Esophagus squamous epithelium (tissue), 4 donors: ENCODE measurements around the gene CDK5RAP3.

Experiments
- CTCF ChIP-seq, 6 experiments: fragments of 450-650 bp in 4 of 6; fragments of 200-600 bp in 2 of 6; sonication (generic) in 2 of 6; IDR thresholded peaks; one replicate each; pipeline ENCODE4 v1.5.1; 2016 to 2019; ENCODE audit warnings: antibody characterized with exemption in 6 of 6, mild to moderate bottlenecking in 4 of 6, moderate library complexity in 4 of 6
- POLR2A ChIP-seq, 4 donors: fragments of 450-650 bp; IDR thresholded peaks; one replicate each; pipeline ENCODE4 v1.6.1; 2017; ENCODE audit warnings: antibody characterized with exemption in 4 of 4, mild to moderate bottlenecking in 4 of 4, moderate library complexity in 3 of 4

GRCh38 chr17:48002266-48002915, 31.5 kb downstream of the CDK5RAP3 start:
- TF ChIP-seq CTCF (IDR thresholded peaks at IDR 0.05) (no peak), POLR2A (IDR thresholded peaks at IDR 0.05) (no peak)
